HG03575 (cell line): Measurements from ENCODE around the gene IARS1.

Experiments used
- ATAC-seq: cut with Tn5 transposase; IDR thresholded peaks from one replicate; pipeline ENCODE4 v1.9.1; 2021; ENCODE audit not compliant: unreplicated experiment, insufficient number of reproducible peaks, low FRiP score; ENCODE audit errors: extremely low read depth

IARS1 gene

GRCh38 chr9:92254381-92255337, 38.8 kb downstream of the IARS1 start:
- no peak for ATAC-seq

- ATAC-seq = no peak
Measured at GRCh38 chr9:92253656-92254055, 39.8 kb downstream of the IARS1 start.

GRCh38 chr9:92247981-92248380, 45.5 kb downstream of the IARS1 start:
- ATAC-seq = no peak

- no peak for ATAC-seq
Measured at GRCh38 chr9:92247296-92247695, 46.2 kb downstream of the IARS1 start.

- ATAC-seq = no peak
Measured at GRCh38 chr9:92245005-92245797, 48.3 kb downstream of the IARS1 start.
